Activated T-helper 17 cell treated with anti-CD3 and anti-CD28 coated beads, Interleukin-2, amount 50 U/mL, for 72 hours (primary cell): ENCODE measurements around the gene IQUB. TPM values are rescaled to one million over a fixed set of nuclear protein-coding genes. Genes with fewer than 3 reads are reported as not detected.

Experiments used
- ATAC-seq: fragments of 150-1000 bp; cut with Tn5 transposase; replicated peaks from 2 replicates; pipeline ENCODE4 v1.10.0; 2021; ENCODE audit warnings: mild to moderate bottlenecking, moderate library complexity
- H3K27ac Mint-ChIP-seq: one replicate; pipeline ENCODE4 v1.8.0; 2022; ENCODE audit warnings: mixed read lengths
- H3K27me3 Mint-ChIP-seq: one replicate; pipeline ENCODE4 v1.8.0; 2022; ENCODE audit warnings: mixed read lengths
- H3K36me3 Mint-ChIP-seq: one replicate; pipeline ENCODE4 v1.8.0; 2022; ENCODE audit warnings: low read depth, mild to moderate bottlenecking, mixed read lengths
- H3K4me1 Mint-ChIP-seq: one replicate; pipeline ENCODE4 v1.8.0; 2022; ENCODE audit warnings: mixed read lengths
- H3K4me3 Mint-ChIP-seq: one replicate; pipeline ENCODE4 v1.8.0; 2022; ENCODE audit warnings: mild to moderate bottlenecking, mixed read lengths
- H3K9me3 Mint-ChIP-seq: one replicate; pipeline ENCODE4 v1.8.0; 2022; ENCODE audit warnings: mixed read lengths
- total RNA-seq, 2 donors: library from RNA; stranded (reverse); gene quantifications; one replicate each; pipeline ENCODE4 v1.2.3, GENCODE V29; 2022

The IQUB gene
- total RNA-seq = under 1 TPM in 1 of 2 donors, not detected in 1; 0.16 TPM

- H3K36me3 Mint-ChIP-seq = no peaks in the 10 kb centered on the region
- no peaks in the 10 kb centered on the region for H3K9me3 Mint-ChIP-seq
- peaks cover 22% of the 10 kb centered on the region for H3K4me1 Mint-ChIP-seq
- H3K27me3 Mint-ChIP-seq = peaks cover 17% of the 10 kb centered on the region
- peak; percentile 86 for ATAC-seq
- peak within 1 kb of the TSS; percentile 90 for H3K4me3 Mint-ChIP-seq
- H3K27ac Mint-ChIP-seq = peak within 1 kb of the TSS; percentile 91
Observed at GRCh38 chr7:123534383-123535260, at the start of gene IQUB. Gene IQUB, minus strand, starts transcription at chr7:123534595. Its CDS starts 22,255 bp downstream, at chr7:123512340.

DNA sequence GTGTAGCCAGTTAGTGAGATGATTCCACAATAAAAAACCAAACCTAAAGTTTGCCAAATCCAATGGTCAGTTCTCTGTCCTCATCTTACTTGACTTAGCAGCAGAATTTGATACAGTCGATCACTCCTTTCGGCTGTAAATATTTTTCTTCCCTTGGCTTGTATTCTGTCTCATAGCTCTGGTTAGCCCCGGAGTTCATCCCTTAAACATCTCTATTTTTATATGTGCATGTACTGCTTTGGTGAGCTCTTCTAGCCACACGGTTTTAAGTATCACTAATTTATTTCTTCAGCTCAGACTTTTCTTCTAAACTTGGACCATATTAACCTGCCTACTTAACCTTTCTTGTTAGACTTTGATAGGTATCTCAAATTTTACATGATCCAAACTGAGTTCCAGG is 49.4 kb upstream of the IQUB start:
- ATAC-seq = no peak
- Mint-ChIP-seq H3K9me3 (no peaks in the 10 kb centered on the region), H3K36me3 (no peaks in the 10 kb centered on the region), H3K27me3 (peaks cover 18% of the 10 kb centered on the region), H3K4me3 (no peak overlapping the region), H3K27ac (no peak overlapping the region), H3K4me1 (no peaks in the 10 kb centered on the region)

DNA sequence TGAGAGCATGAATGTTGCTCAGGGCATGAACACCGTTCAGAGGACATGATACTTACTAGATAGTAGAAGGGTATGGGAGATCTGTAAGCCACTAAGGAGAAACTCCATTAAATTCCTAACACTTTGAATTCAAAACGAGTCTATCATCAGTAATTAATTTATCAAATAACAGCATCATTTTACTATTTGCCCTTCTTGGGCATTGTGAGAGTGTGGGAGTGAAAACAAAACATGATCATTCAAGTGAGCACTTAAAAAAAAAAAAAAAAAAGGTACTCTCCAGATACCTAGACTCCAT is 46.7 kb upstream of the IQUB start:
- Mint-ChIP-seq H3K27ac (no peak overlapping the region), H3K4me3 (no peak overlapping the region), H3K4me1 (no peaks in the 10 kb centered on the region), H3K9me3 (no peaks in the 10 kb centered on the region), H3K36me3 (no peaks in the 10 kb centered on the region), H3K27me3 (peaks cover 20% of the 10 kb centered on the region)
- ATAC-seq = no peak

- peaks cover 20% of the 10 kb centered on the region for H3K27me3 Mint-ChIP-seq
- no peak for ATAC-seq
- H3K27ac Mint-ChIP-seq = no peak overlapping the region
- no peaks in the 10 kb centered on the region for H3K4me1 Mint-ChIP-seq
- no peak overlapping the region for H3K4me3 Mint-ChIP-seq
- no peaks in the 10 kb centered on the region for H3K9me3 Mint-ChIP-seq
- H3K36me3 Mint-ChIP-seq = no peaks in the 10 kb centered on the region
Observed at GRCh38 chr7:123580406-123581161, 46.2 kb upstream of the IQUB start.

GRCh38 chr7:123579416-123579815 is 45.0 kb upstream of the IQUB start:
- Mint-ChIP-seq H3K27ac (no peak overlapping the region), H3K36me3 (no peaks in the 10 kb centered on the region), H3K27me3 (peaks cover 20% of the 10 kb centered on the region), H3K4me1 (no peaks in the 10 kb centered on the region), H3K9me3 (no peaks in the 10 kb centered on the region), H3K4me3 (no peak overlapping the region)
- ATAC-seq = no peak

GRCh38 chr7:123573896-123574467 is 39.6 kb upstream of the IQUB start:
- Mint-ChIP-seq H3K27ac (no peak overlapping the region), H3K36me3 (no peaks in the 10 kb centered on the region), H3K9me3 (no peaks in the 10 kb centered on the region), H3K27me3 (peaks cover 7% of the 10 kb centered on the region), H3K4me1 (no peaks in the 10 kb centered on the region), H3K4me3 (no peak overlapping the region)
- ATAC-seq = no peak

DNA sequence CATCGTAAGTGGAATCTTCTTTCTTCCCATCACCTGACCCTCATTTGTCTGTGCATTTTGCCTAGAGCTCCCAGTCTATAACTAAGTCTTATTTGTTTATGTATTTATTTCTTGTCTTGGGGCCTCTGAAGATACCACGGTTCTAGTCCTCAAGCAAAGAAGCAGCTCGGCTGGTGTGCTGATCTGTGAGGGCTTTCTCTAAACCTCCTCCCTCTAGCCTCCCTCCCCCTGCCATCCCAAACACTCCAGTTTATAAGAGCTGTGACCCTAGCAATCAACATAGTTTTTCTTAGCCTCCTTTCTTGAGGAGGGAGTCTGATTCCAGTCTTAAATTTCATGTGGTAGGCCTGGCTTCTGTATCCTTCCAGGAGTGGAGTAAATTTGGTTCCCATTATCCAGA is 38.9 kb upstream of the IQUB start:
- no peak overlapping the region for H3K4me3 Mint-ChIP-seq
- H3K9me3 Mint-ChIP-seq = no peaks in the 10 kb centered on the region
- peaks cover 3% of the 10 kb centered on the region for H3K27me3 Mint-ChIP-seq
- no peak for ATAC-seq
- H3K36me3 Mint-ChIP-seq = no peaks in the 10 kb centered on the region
- H3K27ac Mint-ChIP-seq = no peak overlapping the region
- no peaks in the 10 kb centered on the region for H3K4me1 Mint-ChIP-seq

- no peak overlapping the region for H3K27ac Mint-ChIP-seq
- no peaks in the 10 kb centered on the region for H3K4me1 Mint-ChIP-seq
- no peaks in the 10 kb centered on the region for H3K36me3 Mint-ChIP-seq
- H3K9me3 Mint-ChIP-seq = no peaks in the 10 kb centered on the region
- H3K27me3 Mint-ChIP-seq = no peaks in the 10 kb centered on the region
- ATAC-seq = no peak
- no peak overlapping the region for H3K4me3 Mint-ChIP-seq
Observed at GRCh38 chr7:123571684-123572083, 37.3 kb upstream of the IQUB start.

- no peaks in the 10 kb centered on the region for H3K9me3 Mint-ChIP-seq
- H3K27ac Mint-ChIP-seq = no peak overlapping the region
- no peaks in the 10 kb centered on the region for H3K4me1 Mint-ChIP-seq
- no peaks in the 10 kb centered on the region for H3K27me3 Mint-ChIP-seq
- H3K4me3 Mint-ChIP-seq = no peak overlapping the region
- no peaks in the 10 kb centered on the region for H3K36me3 Mint-ChIP-seq
- ATAC-seq = no peak
Observed at GRCh38 chr7:123571187-123571586, 36.8 kb upstream of the IQUB start.

DNA sequence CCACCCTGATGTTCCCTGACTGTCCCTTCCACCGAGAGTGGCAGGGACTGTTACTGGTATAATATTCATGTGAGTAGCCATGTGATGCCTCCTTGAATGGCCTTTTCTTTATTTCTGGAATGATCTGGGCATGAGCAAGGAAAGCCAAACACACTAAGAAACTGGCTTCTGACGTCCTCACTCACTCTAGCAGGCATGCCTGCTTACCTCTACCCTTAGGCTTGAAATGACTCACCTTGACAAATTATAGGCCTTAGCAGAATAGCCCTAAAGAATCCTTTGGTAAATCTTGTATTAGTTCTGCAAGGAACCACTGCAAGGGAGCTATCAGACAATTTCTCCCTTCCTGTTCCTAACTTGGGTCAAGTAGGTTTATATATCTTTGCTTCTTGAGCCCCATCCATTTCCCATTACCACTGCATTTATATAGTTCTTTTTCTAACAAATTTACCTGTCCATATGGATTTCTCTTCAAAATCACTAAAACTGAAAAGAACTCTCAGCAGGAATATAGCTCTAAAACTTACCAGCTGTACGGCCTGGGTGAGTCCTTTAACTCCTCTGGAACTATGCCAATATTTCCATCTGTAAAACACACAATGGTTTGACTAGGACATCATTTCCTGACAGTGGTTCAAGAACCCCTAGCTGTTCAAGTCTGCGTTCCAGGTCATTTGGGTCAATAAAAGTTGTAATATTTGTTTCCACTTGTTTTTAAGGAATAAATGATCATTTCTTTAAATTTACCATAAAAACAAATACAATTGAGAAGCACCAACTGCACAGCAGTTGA is 36.2 kb upstream of the IQUB start:
- no peaks in the 10 kb centered on the region for H3K27me3 Mint-ChIP-seq
- no peak overlapping the region for H3K4me3 Mint-ChIP-seq

GRCh38 chr7:123569352-123570010 is 35.1 kb upstream of the IQUB start:
- H3K27ac Mint-ChIP-seq = no peak overlapping the region
- H3K4me1 Mint-ChIP-seq = no peaks in the 10 kb centered on the region
- no peak overlapping the region for H3K4me3 Mint-ChIP-seq
- H3K36me3 Mint-ChIP-seq = no peaks in the 10 kb centered on the region
- ATAC-seq = no peak
- H3K27me3 Mint-ChIP-seq = no peaks in the 10 kb centered on the region
- H3K9me3 Mint-ChIP-seq = no peaks in the 10 kb centered on the region

More for the DNA sequence above, 36.2 kb upstream of the IQUB start:
- no peaks in the 10 kb centered on the region for H3K4me1 Mint-ChIP-seq
- no peaks in the 10 kb centered on the region for H3K9me3 Mint-ChIP-seq
- H3K36me3 Mint-ChIP-seq = no peaks in the 10 kb centered on the region
- ATAC-seq = no peak
- H3K27ac Mint-ChIP-seq = no peak overlapping the region

GRCh38 chr7:123562121-123562520 is 27.7 kb upstream of the IQUB start:
- Mint-ChIP-seq H3K27ac (no peak overlapping the region), H3K27me3 (peaks cover 3% of the 10 kb centered on the region), H3K4me1 (no peaks in the 10 kb centered on the region), H3K4me3 (no peak overlapping the region), H3K9me3 (peaks cover 7% of the 10 kb centered on the region), H3K36me3 (no peaks in the 10 kb centered on the region)
- no peak for ATAC-seq

GRCh38 chr7:123558289-123558874 is 24.0 kb upstream of the IQUB start:
- Mint-ChIP-seq H3K9me3 (peaks cover 7% of the 10 kb centered on the region), H3K4me1 (no peaks in the 10 kb centered on the region), H3K4me3 (no peak overlapping the region), H3K27ac (no peak overlapping the region), H3K27me3 (peaks cover 3% of the 10 kb centered on the region), H3K36me3 (peaks cover 6% of the 10 kb centered on the region)
- ATAC-seq = no peak
